Measurements from ENCODE around the gene ANKFN1. TPM values are rescaled to one million over a fixed set of nuclear protein-coding genes. Genes with fewer than 3 reads are reported as not detected.

Gene ANKFN1
- total RNA-seq, 1 experiment from 2014 or later = not detected

GRCh38 chr17:56449176-56449575, 295.9 kb downstream of the ANKFN1 start:
- no peaks in the 10 kb centered on the region for H3K27me3 Mint-ChIP-seq (ENCODE audit: low read depth)

More at GRCh38 chr17:56449176-56449575, 295.9 kb downstream of the ANKFN1 start:
- no peak overlapping the region for H2AFZ ChIP-seq (ENCODE audit: low read length)
- no peak overlapping the region for H3K14ac ChIP-seq (ENCODE audit: insufficient read depth, low read length)
- H2BK120ac ChIP-seq (ENCODE audit: low read depth, low read length, poor library complexity, severe bottlenecking) = no peak overlapping the region
- no peak for TF ChIP-seq CTCF (conservative IDR thresholded peaks at IDR 0.05)
- no peak overlapping the region for H4K5ac ChIP-seq (ENCODE audit: insufficient read length, low read depth, low read length)
- no peak overlapping the region for H4K91ac ChIP-seq (ENCODE audit: insufficient read length, low read depth, low read length)
- H3K4me3 Mint-ChIP-seq = no peak overlapping the region
- no peaks in the 10 kb centered on the region for H3K79me1 ChIP-seq (ENCODE audit: insufficient read depth, low read depth, low read length, poor library complexity, severe bottlenecking)
- no peaks in the 10 kb centered on the region for H3K9me3 ChIP-seq (ENCODE audit: control insufficient read depth, low read depth, low read length)
- DNase-seq = no peak
- no peak overlapping the region for H3K4me2 ChIP-seq (ENCODE audit: insufficient read depth, insufficient read length, low read length)
- H3K4me1 Mint-ChIP-seq = peaks cover 0 to 3% of the 10 kb centered on the region in 2 experiments; a peak in 2 of 4 replicates
- H3T11ph ChIP-seq (ENCODE audit: low read length) = no peak overlapping the region
- no CpG with 5 or more reads among the region's 8 CpGs for WGBS (ENCODE audit: extremely low coverage, insufficient read length, low lambda C conversion rate)
- H3K9ac ChIP-seq (ENCODE audit: extremely low read depth, insufficient read length, low read length) = no peak overlapping the region
- no peaks in the 10 kb centered on the region for H4K20me1 ChIP-seq (ENCODE audit: control insufficient read depth, insufficient read depth, insufficient read length)
- no peak overlapping the region for H2BK20ac ChIP-seq (ENCODE audit: low read depth, low read length, poor library complexity, severe bottlenecking)
- H3K9me3 Mint-ChIP-seq = no peaks in the 10 kb centered on the region
- H3K18ac ChIP-seq (ENCODE audit: insufficient read length, low read depth, low read length) = no peak overlapping the region
- no peaks in the 10 kb centered on the region for H3K79me2 ChIP-seq (ENCODE audit: insufficient read depth, low read length)
- H2AK5ac ChIP-seq (ENCODE audit: insufficient read length, low read length) = no peak overlapping the region
- H2BK12ac ChIP-seq (ENCODE audit: insufficient read length, low read depth, low read length) = no peak overlapping the region
- no peak overlapping the region for H2BK15ac ChIP-seq (ENCODE audit: low read depth, low read length)
- no peak overlapping the region for H3K27ac ChIP-seq (ENCODE audit: insufficient read length, low read depth, low read length)
- H3K4ac ChIP-seq (ENCODE audit: low read depth, low read length) = no peak overlapping the region
- H4K8ac ChIP-seq (replicated peaks; ENCODE audit: insufficient read length, low read depth, low read length) = no peak overlapping the region
- no peak overlapping the region for H2BK5ac ChIP-seq (ENCODE audit: insufficient read length, low read length)
- no peak overlapping the region for H3K27ac Mint-ChIP-seq
- H3K4me1 ChIP-seq (ENCODE audit: insufficient read depth, low read length) = no peaks in the 10 kb centered on the region
- H3K23ac ChIP-seq (ENCODE audit: insufficient read length, low read depth, low read length) = no peak overlapping the region
- no peaks in the 10 kb centered on the region for H3K23me2 ChIP-seq (ENCODE audit: insufficient read length, low read depth, low read length, poor library complexity, severe bottlenecking)
- no peak overlapping the region for H3K56ac ChIP-seq (ENCODE audit: insufficient read length, low read depth, low read length)
- H3K36me3 Mint-ChIP-seq (ENCODE audit: insufficient read depth in 1 of 3, low read depth in 3 of 3) = no peaks in the 10 kb centered on the region
- H3K27me3 ChIP-seq (ENCODE audit: insufficient read depth, low read length) = no peaks in the 10 kb centered on the region
